Keratinocyte (primary cell): ENCODE data around the gene SPNS1. TPM values are rescaled to one million over a fixed set of nuclear protein-coding genes. Genes with fewer than 3 reads are reported as not detected.

Experiments
- DNase-seq: peaks from one replicate; pipeline ENCODE4 v3.0.0-alpha.2; 2011; ENCODE audit warnings: low read depth, missing footprints, low spot score
- FAIRE-seq: peaks from 2 replicates; lab custom pipeline; 2011; peaks lifted over from hg19 to GRCh38; lab: Jason Lieb, UNC
- H2AFZ ChIP-seq: 2 replicates; pipeline ENCODE4 v1.6.0; 2012; ENCODE audit warnings: low read length, control low read depth, inconsistent platforms; ENCODE audit not compliant: control insufficient read depth
- H3K27ac ChIP-seq: 2 replicates; pipeline ENCODE4 v1.5.1; 2011; ENCODE audit warnings: low read length; ENCODE audit not compliant: control insufficient read depth, insufficient read depth
- H3K27me3 ChIP-seq: 3 replicates; pipeline ENCODE4 v1.6.0; 2011; ENCODE audit warnings: low read length; ENCODE audit not compliant: control insufficient read depth, insufficient read depth; ENCODE audit errors: extremely low read depth
- H3K36me3 ChIP-seq, 2 experiments: 2 replicates in 1 of 2; 3 replicates in 1 of 2; pipeline ENCODE4 v1.5.1; 2011; ENCODE audit warnings: low read length in 2 of 2, mild to moderate bottlenecking in 1 of 2; ENCODE audit not compliant: control insufficient read depth in 2 of 2, insufficient read depth in 2 of 2; ENCODE audit errors: extremely low read depth in 1 of 2
- H3K4me1 ChIP-seq: 3 replicates; pipeline ENCODE4 v1.5.1; 2011; ENCODE audit warnings: low read length; ENCODE audit not compliant: control insufficient read depth, insufficient read depth; ENCODE audit errors: extremely low read depth
- H3K4me2 ChIP-seq: 3 replicates; pipeline ENCODE4 v1.6.0; 2011; ENCODE audit warnings: low read depth, low read length; ENCODE audit not compliant: control insufficient read depth, insufficient read depth; ENCODE audit errors: extremely low read depth
- H3K4me3 ChIP-seq, 3 experiments: fragments of 200-600 bp in 1 of 3; sonication (generic) in 1 of 3; 2 replicates in 2 of 3; 3 replicates in 1 of 3; pipeline ENCODE4 v1.5.1; 2011 to 2016; ENCODE audit warnings: low read length in 3 of 3, mild to moderate bottlenecking in 3 of 3, control low read depth in 2 of 3, inconsistent platforms in 1 of 3, low read depth in 1 of 3, mixed read lengths in 1 of 3, mixed run types in 1 of 3, moderate library complexity in 1 of 3; ENCODE audit not compliant: control insufficient read depth in 2 of 3, insufficient read depth in 2 of 3; ENCODE audit errors: extremely low read depth in 1 of 3
- H3K79me2 ChIP-seq: 2 replicates; pipeline ENCODE4 v1.6.0; 2012; ENCODE audit warnings: low read length; ENCODE audit not compliant: control insufficient read depth, insufficient read depth
- H3K9ac ChIP-seq: 3 replicates; pipeline ENCODE4 v1.6.0; 2011; ENCODE audit warnings: low read length; ENCODE audit not compliant: control insufficient read depth, insufficient read depth; ENCODE audit errors: extremely low read depth
- H3K9me1 ChIP-seq: 3 replicates; pipeline ENCODE4 v1.6.0; 2011; ENCODE audit warnings: low read length; ENCODE audit not compliant: control insufficient read depth, insufficient read depth; ENCODE audit errors: extremely low read depth
- H3K9me3 ChIP-seq: 2 replicates; pipeline ENCODE4 v1.5.1; 2012; ENCODE audit warnings: low read depth, low read length; ENCODE audit not compliant: control insufficient read depth
- H4K20me1 ChIP-seq: 3 replicates; pipeline ENCODE4 v1.6.0; 2011; ENCODE audit warnings: low read length; ENCODE audit not compliant: control insufficient read depth, insufficient read depth; ENCODE audit errors: extremely low read depth
- EZH2 ChIP-seq: IDR thresholded peaks from one replicate; pipeline ENCODE4 v1.6.1; 2012; ENCODE audit warnings: inconsistent platforms, mild to moderate bottlenecking, low read length, moderate library complexity
- dilution Hi-C: fragments of 300-500 bp; cut with MboI; formaldehyde crosslinking; loops from one replicate; pipeline ENCODE4 v1.7.0; 2020; ENCODE audit warnings: low sequenced_read_pairs; ENCODE audit not compliant: extremely low pct_ligation_motif_present
- polyA plus RNA-seq, 5 experiments: library from polyadenylated mRNA; depleted of rRNA in 3 of 5; stranded (reverse) in 3 of 5; stranded (forward) in 1 of 5; unstranded in 1 of 5; fragments of >200 nt; gene quantifications; 1 replicate in 1 of 5; 2 replicates in 3 of 5; 3 replicates in 1 of 5; pipeline versions ENCODE4 v1.2.1 to v1.2.3, GENCODE V29; 2011 to 2012; ENCODE audit warnings: missing spikeins in 2 of 5, low read depth in 1 of 5, low replicate concordance in 1 of 5
- TF ChIP-seq, protein P1 (sequence below), 3 experiments: IDR thresholded peaks in 1 of 3; conservative IDR thresholded peaks in 1 of 3; optimal IDR thresholded peaks in 1 of 3; 2 replicates in 2 of 3; 3 replicates in 1 of 3; pipeline versions ENCODE3 to v1.5.1; 2011; ENCODE audit warnings: low read length in 3 of 3, mild to moderate bottlenecking in 3 of 3, moderate library complexity in 2 of 3, control low read depth in 1 of 3, inconsistent platforms in 1 of 3; ENCODE audit not compliant: insufficient read depth in 2 of 3; ENCODE audit errors: extremely low read depth in 1 of 3

SPNS1 gene
- polyA plus RNA-seq, 1 donor (not counting 4 experiments of a cell fraction or from before 2014, with no cell fraction given), result 16.3 TPM

DNA sequence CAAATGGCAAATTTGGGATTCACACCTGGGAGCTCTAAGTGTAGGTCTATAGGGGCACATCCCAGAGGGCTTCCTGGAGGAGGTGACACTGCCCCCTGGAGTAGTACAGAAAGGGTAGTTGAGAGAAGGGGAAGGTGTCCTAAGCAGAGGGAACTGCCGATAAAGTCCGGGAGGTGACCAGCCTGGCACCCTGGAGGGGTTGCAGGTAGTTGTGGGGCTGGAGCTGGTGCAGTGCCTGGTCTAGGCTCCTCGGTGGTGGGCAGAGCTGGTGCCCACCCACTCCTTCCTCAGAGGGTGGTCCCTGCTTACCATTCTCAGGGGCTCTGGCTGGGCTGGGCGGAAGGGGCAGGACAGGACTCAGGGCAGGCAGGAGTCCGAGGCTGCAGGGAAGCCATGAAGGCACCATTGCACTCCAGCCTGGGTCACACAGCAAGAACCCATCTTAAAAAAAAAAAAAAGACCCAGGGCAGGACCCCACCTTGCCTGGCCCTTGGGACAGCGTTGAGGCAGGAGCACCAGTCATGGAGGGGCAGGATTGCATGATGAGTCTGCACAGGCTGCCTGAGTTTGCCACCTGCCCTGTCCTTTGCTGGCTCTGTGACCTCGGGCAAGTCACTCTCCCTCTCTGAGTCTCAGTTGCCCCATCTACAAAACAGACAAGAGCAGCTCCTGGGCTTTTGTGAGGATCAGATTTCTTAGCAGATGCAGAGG is 54.0 kb downstream of the SPNS1 start:
- no peak overlapping the region for H3K27ac ChIP-seq

DNA sequence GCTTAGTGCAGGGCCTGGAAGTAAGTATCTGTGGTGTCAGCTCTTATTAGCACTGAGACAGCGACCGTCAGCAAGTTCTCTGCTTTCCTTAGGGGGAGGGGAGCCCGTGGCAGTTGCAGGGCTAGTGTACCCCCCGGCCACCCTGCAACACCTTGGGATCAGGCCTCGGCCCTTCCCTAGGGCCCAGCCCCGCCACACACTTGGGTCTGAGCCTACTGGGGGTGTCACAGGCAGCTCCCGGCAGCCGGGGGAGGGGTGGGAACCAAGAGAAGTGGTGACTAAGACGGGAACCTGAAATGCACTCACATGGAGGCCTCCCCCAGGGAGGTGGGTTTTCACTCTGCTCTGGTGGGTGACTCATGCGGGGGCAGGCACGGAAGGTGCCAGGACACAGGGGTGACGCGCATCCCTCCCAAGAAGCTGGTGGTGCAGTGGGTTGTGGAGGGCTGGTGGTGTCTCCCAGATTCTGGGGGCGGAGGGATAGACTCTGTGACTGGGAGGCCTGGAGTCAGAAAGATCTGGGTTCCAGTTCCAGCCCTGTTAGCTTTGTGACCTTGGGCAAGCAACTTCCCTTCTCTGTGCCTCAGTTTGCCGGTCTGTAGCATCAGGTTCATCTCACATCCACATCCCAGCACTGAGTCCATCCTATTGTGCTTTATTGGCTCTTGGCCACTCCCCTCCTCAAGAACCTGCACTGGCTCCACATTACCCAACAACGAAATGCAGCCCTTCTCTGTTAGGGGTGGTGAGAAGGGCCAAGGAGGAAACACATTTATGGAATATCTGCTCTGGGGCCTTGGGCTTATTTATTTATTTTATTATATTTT is 54.8 kb downstream of the SPNS1 start:
- Histone ChIP-seq H3K9ac (no peak overlapping the region), H3K79me2 (no peaks in the 10 kb centered on the region), H3K36me3 (no peaks in the 10 kb centered on the region), H3K9me3 (no peaks in the 10 kb centered on the region), H3K9me1 (no peaks in the 10 kb centered on the region), H3K4me2 (no peak overlapping the region), H4K20me1 (no peaks in the 10 kb centered on the region), H2AFZ (no peak overlapping the region), H3K4me3 (no peak overlapping the region), H3K27ac (no peak overlapping the region), H3K4me1 (no peaks in the 10 kb centered on the region), H3K27me3 (no peaks in the 10 kb centered on the region)
- TF ChIP-seq, protein P1, sequence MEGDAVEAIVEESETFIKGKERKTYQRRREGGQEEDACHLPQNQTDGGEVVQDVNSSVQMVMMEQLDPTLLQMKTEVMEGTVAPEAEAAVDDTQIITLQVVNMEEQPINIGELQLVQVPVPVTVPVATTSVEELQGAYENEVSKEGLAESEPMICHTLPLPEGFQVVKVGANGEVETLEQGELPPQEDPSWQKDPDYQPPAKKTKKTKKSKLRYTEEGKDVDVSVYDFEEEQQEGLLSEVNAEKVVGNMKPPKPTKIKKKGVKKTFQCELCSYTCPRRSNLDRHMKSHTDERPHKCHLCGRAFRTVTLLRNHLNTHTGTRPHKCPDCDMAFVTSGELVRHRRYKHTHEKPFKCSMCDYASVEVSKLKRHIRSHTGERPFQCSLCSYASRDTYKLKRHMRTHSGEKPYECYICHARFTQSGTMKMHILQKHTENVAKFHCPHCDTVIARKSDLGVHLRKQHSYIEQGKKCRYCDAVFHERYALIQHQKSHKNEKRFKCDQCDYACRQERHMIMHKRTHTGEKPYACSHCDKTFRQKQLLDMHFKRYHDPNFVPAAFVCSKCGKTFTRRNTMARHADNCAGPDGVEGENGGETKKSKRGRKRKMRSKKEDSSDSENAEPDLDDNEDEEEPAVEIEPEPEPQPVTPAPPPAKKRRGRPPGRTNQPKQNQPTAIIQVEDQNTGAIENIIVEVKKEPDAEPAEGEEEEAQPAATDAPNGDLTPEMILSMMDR (optimal IDR thresholded peaks at IDR 0.05 in 1 of 3, IDR thresholded peaks at IDR 0.05 in 1 of 3, conservative IDR thresholded peaks at IDR 0.05 in 1 of 3; ENCODE audit: extremely low read depth in 1 of 3, insufficient read depth in 2 of 3, low read length in 3 of 3), result no peak
- TF ChIP-seq EZH2, result no peak
- DNase-seq (no peak), FAIRE-seq (no peak)
- dilution Hi-C loops, result no loop called here

More for the DNA sequence above, 54.0 kb downstream of the SPNS1 start:
- H3K9ac ChIP-seq, result no peak overlapping the region
- no peaks in the 10 kb centered on the region for H3K27me3 ChIP-seq
- no peaks in the 10 kb centered on the region for H3K79me2 ChIP-seq
- no peak for TF ChIP-seq EZH2
- TF ChIP-seq, protein P1 (optimal IDR thresholded peaks at IDR 0.05 in 1 of 3, IDR thresholded peaks at IDR 0.05 in 1 of 3, conservative IDR thresholded peaks at IDR 0.05 in 1 of 3; ENCODE audit: extremely low read depth in 1 of 3, insufficient read depth in 2 of 3, low read length in 3 of 3), result no peak
- H3K9me1 ChIP-seq, result no peaks in the 10 kb centered on the region
- DNase-seq, result no peak
- no peak overlapping the region for H3K4me2 ChIP-seq
- dilution Hi-C loops, result no loop called here
- H4K20me1 ChIP-seq, result no peaks in the 10 kb centered on the region
- no peaks in the 10 kb centered on the region for H3K4me1 ChIP-seq
- no peak overlapping the region for H3K4me3 ChIP-seq
- H3K36me3 ChIP-seq, result no peaks in the 10 kb centered on the region
- H2AFZ ChIP-seq, result no peak overlapping the region
- H3K9me3 ChIP-seq, result no peaks in the 10 kb centered on the region
- FAIRE-seq, result no peak
